Prostate gland (tissue), 2 donors: Measurements from ENCODE around the gene ADRB1. TPM values are rescaled to one million over a fixed set of nuclear protein-coding genes. Genes with fewer than 3 reads are reported as not detected.

Experiments
- DNase-seq: peaks from one replicate; pipeline ENCODE4 v3.0.0-alpha.2; 2019; ENCODE audit warnings: low spot score
- H3K27ac ChIP-seq, 2 donors: fragments of 200-600 bp; sonication (generic); 2 replicates each; pipeline ENCODE4 v1.5.1; 2017 to 2019
- H3K27me3 ChIP-seq: fragments of 200-600 bp; sonication (generic); replicated peaks from 2 replicates; pipeline ENCODE4 v1.5.1; 2019; ENCODE audit not compliant: insufficient read depth
- H3K36me3 ChIP-seq, 2 donors: fragments of 200-600 bp; sonication (generic); 1 replicate in 1 of 2; 2 replicates in 1 of 2; pipeline versions ENCODE4 v1.5.1 to v1.8.1; 2017 to 2019
- H3K4me1 ChIP-seq: fragments of 200-600 bp; sonication (generic); replicated peaks from 2 replicates; pipeline ENCODE4 v1.5.1; 2019
- H3K4me3 ChIP-seq, 2 donors: fragments of 200-600 bp; sonication (generic); 2 replicates each; pipeline ENCODE4 v1.5.1; 2017 to 2019
- H3K9me3 ChIP-seq: fragments of 200-600 bp; sonication (generic); 2 replicates; pipeline ENCODE4 v1.5.1; 2017
- CTCF ChIP-seq, 4 experiments: fragments of 200-600 bp in 2 of 4; fragments of 450-650 bp in 2 of 4; sonication (generic) in 2 of 4; IDR thresholded peaks; 1 replicate in 3 of 4; 2 replicates in 1 of 4; pipeline ENCODE4 v1.5.1; 2016 to 2019; ENCODE audit warnings: antibody characterized with exemption in 4 of 4, mild to moderate bottlenecking in 2 of 4, moderate library complexity in 2 of 4
- POLR2A ChIP-seq: fragments of 450-650 bp; IDR thresholded peaks from one replicate; pipeline ENCODE4 v1.6.1; 2016; ENCODE audit warnings: antibody characterized with exemption, mild to moderate bottlenecking
- POLR2AphosphoS5 ChIP-seq: sonication (generic); formaldehyde crosslinking; IDR thresholded peaks from one replicate; pipeline ENCODE4 v1.6.1; 2017; ENCODE audit warnings: antibody characterized with exemption
- WGBS: methylation state at CpG from one replicate; pipeline ENCODE4 v1.1.5; 2018; 5-methylcytosine and 5-hydroxymethylcytosine counted together
- intact Hi-C: fragments of 100-400 bp; cut with DNase I; formaldehyde crosslinking; loops from one replicate; pipeline ENCODE4 v1.14.2; 2022
- total RNA-seq, 2 donors: library from RNA; depleted of rRNA; stranded (reverse); fragments of >200 nt; gene quantifications; one replicate each; pipeline ENCODE4 v1.1.0, GENCODE V29; 2016

The ADRB1 gene
- total RNA-seq, 2 donors from 2014 or later: 10.2 to 15.4 TPM

- no peak for DNase-seq
- Histone ChIP-seq H3K27me3 (no peaks in the 10 kb centered on the region), H3K4me1 (peaks cover 4% of the 10 kb centered on the region), H3K27ac (no peak overlapping the region), H3K4me3 (no peak overlapping the region), H3K36me3 (no peaks in the 10 kb centered on the region), H3K9me3 (no peaks in the 10 kb centered on the region)
- TF ChIP-seq CTCF (IDR thresholded peaks at IDR 0.05) (no peak), POLR2A (no peak), POLR2AphosphoS5 (no peak)
- intact Hi-C loops: no loop called here
- 88% methylated on average over 4 of the region's 4 CpGs for WGBS
Measured at GRCh38 chr10:114071178-114071577, 27.5 kb downstream of the ADRB1 start.

- WGBS: 75% methylated on average over 14 of the region's 14 CpGs
- TF ChIP-seq CTCF (IDR thresholded peaks at IDR 0.05) (no peak), POLR2A (no peak), POLR2AphosphoS5 (no peak)
- H3K4me3 ChIP-seq: no peak overlapping the region
- no peaks in the 10 kb centered on the region for H3K36me3 ChIP-seq
- intact Hi-C loops: no loop called here
- no peak for DNase-seq
- no peaks in the 10 kb centered on the region for H3K4me1 ChIP-seq
- H3K27me3 ChIP-seq: no peaks in the 10 kb centered on the region
- no peaks in the 10 kb centered on the region for H3K9me3 ChIP-seq
- H3K27ac ChIP-seq: no peak overlapping the region
Measured at GRCh38 chr10:114073395-114074186, 29.9 kb downstream of the ADRB1 start.

GRCh38 chr10:114075093-114075492 lies 31.4 kb downstream of the ADRB1 start:
- Histone ChIP-seq H3K4me3 (no peak overlapping the region), H3K9me3 (no peaks in the 10 kb centered on the region), H3K27ac (no peak overlapping the region), H3K36me3 (no peaks in the 10 kb centered on the region), H3K27me3 (no peaks in the 10 kb centered on the region), H3K4me1 (no peaks in the 10 kb centered on the region)
- intact Hi-C loops: no loop called here
- no peak for TF ChIP-seq POLR2A
- TF ChIP-seq POLR2AphosphoS5: no peak
- TF ChIP-seq CTCF (IDR thresholded peaks at IDR 0.05): no peak
- DNase-seq: no peak
- WGBS: 96% methylated on average over 6 of the region's 6 CpGs

- intact Hi-C loops: no loop called here
- no peak overlapping the region for H3K4me3 ChIP-seq
- no peaks in the 10 kb centered on the region for H3K4me1 ChIP-seq
- no peak for DNase-seq
- H3K36me3 ChIP-seq: no peaks in the 10 kb centered on the region
- no peaks in the 10 kb centered on the region for H3K27me3 ChIP-seq
- H3K9me3 ChIP-seq: no peaks in the 10 kb centered on the region
- H3K27ac ChIP-seq: no peak overlapping the region
- WGBS: 64% methylated on average over 1 of the region's 1 CpG
- TF ChIP-seq POLR2AphosphoS5 (no peak), CTCF (IDR thresholded peaks at IDR 0.05) (no peak), POLR2A (no peak)
Measured at GRCh38 chr10:114077347-114077746, 33.7 kb downstream of the ADRB1 start.

GRCh38 chr10:114077815-114078219 lies 34.2 kb downstream of the ADRB1 start:
- no peaks in the 10 kb centered on the region for H3K27me3 ChIP-seq
- H3K4me3 ChIP-seq: no peak overlapping the region
- DNase-seq: no peak
- no peak overlapping the region for H3K27ac ChIP-seq
- no peaks in the 10 kb centered on the region for H3K36me3 ChIP-seq
- no peaks in the 10 kb centered on the region for H3K9me3 ChIP-seq
- intact Hi-C loops: no loop called here
- no peak for TF ChIP-seq POLR2AphosphoS5
- TF ChIP-seq POLR2A: no peak
- 87% methylated on average over 9 of the region's 9 CpGs for WGBS
- no peaks in the 10 kb centered on the region for H3K4me1 ChIP-seq
